Right ventricle myocardium inferior (tissue), 1 donor: ENCODE data around the gene SDK2. TPM values are rescaled to one million over a fixed set of nuclear protein-coding genes. Genes with fewer than 3 reads are reported as not detected.

Source experiments
- ATAC-seq: fragments of 200-7000 bp; cut with Tn5 transposase; one replicate; pipeline ENCODE4 v1.9.1; 2020; ENCODE audit warnings: mild to moderate bottlenecking, moderate library complexity
- DNase-seq: peaks from one replicate; pipeline ENCODE4 v3.0.0; 2021; ENCODE audit errors: missing footprints
- intact Hi-C: fragments of 100-400 bp; cut with DNase I; formaldehyde crosslinking; loops from one replicate; pipeline ENCODE4 v1.11.0; 2022
- total RNA-seq: library from RNA; stranded (reverse); fragmentation: NEBNext Ultra II Directional; extraction: Animal tissue kit (Norgen Biotek cat#: 25700); gene quantifications from one replicate; pipeline ENCODE4 v1.2.1, GENCODE V29; 2021
- donor health status: DM: no; HTN: yes; CAD: no; lungs with severe emphysema.

SDK2 gene
- total RNA-seq, 1 donor from 2014 or later, result 1.6 TPM

DNA sequence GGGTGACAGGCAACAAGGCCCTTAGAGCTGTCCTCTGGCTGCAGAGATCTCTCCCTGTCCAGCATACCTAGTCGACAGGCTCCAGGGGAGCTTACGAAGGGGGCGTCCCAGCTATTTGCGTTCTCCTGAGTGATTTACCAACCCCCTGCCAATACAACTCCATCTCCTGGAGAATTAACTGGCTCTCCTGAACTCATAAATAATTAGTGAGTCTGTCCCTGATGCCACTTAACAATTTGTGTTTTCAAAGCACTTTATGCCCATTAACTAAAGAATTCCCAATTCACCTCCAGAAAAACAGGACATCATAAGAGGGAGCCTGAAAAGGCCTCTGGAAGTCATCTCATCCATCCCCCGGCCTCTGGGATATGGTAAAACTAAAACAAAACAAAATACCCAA lies 26.7 kb downstream of the SDK2 start:
- ATAC-seq (no peak), DNase-seq (no peak)
- intact Hi-C loops, result no loop called here

GRCh38 chr17:73616873-73617404 lies 27.3 kb downstream of the SDK2 start:
- intact Hi-C loops, result no loop called here
- ATAC-seq (no peak), DNase-seq (no peak)

DNA sequence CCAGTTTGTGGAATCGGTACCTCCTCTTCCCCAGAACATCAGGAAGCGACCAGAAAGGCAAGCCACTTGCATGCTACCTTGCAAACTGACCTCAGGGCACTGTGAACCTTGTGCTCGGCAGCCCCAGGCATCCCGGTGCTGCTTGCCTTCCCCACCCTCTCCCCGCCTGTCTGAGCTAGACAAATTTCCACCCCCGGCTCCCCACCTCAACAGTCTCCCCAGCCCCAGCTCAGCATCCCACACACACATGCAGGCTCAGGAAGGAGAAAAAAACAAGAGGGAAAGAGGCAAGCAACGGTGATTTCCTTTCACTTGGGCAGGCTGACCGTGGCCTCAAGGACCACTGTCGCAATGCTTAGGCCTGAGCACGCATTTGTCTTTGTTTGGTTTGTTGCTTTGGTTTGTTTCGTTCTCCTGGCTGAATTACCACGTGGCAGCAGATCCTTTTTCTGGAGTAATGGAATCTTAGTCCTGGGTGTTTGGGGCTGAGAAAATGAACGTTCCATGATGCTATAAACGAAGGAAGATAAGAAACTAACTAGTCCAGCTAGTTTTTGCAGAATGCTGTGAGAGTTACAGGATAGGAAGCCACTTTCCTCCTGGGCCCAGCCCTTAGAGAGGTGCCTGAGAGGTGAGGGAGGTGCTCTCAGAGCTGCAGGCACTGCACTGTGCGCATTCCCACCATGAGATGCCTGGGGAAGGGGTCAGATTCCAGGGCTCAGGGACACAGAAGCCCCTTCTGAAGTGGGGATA lies 27.9 kb downstream of the SDK2 start:
- DNase-seq, result no peak
- intact Hi-C loops, result no loop called here
- no peak for ATAC-seq

DNA sequence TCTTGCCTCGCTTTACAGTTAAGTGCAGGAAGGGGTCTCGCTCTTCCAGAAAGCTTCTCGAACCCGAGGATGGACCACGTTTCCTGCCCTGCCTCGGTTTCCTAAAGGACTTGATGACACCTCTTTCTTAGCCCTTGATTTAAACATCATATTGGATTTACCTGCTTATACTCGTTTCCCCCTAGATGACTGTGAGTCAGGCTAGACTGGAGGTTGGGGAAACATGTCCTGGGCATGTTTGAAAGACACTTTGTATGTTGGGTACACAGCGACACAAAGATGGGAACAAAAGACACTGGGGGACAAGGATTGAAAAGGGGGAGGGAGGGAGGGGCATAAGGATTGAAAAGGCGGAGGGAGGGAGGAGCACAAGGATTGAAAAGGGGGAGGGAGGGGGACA lies 30.0 kb downstream of the SDK2 start:
- no peak for DNase-seq
- intact Hi-C loops, result no loop called here
- ATAC-seq, result no peak

DNA sequence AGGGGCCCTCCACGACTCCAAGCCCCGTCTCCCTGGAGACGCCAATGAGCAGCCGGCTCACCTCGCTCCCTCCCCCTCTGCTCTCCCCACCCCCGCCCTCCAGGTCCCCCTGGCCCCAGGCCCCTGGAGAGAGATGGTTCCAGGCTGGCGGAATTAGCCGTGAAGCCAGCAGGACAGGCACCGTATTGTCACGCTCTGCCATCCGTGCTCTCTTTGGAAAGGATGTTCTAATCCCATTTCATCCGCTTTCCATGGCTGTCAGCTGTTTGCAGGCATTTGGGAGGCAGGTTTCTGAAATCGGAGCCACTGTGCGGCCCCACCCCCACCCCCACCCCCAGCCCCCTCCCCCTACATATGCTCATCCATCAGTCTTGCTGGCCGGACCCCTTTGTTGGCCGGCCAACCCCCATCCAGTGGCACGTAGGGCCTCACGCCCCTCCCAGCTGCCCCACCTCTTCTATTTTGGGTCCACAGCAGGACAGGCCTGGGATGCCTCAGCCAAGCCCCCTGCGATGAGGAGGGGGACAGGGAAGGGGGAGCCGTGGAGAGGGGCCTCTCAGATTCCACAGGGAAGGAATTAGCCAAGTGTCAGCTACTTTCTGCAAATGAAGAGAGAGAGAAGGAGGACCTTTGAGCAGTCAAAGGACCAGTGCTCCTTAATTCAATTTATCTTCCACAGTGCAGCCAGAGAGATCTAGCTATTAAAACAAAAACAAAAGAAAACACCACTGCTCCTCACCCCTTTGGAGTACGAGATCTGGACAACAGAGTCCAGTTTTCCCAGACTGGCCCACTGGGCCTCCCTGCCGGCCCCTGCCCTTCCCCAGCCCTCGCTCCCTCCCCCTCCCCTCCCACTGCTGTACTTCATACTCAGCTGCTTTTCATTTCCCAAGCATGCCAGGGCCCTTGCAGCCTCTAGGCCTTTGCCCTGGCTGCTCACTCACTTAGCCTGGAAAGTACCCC lies 30.7 kb downstream of the SDK2 start:
- intact Hi-C loops, result no loop called here
- ATAC-seq, result no peak
- no peak for DNase-seq

- DNase-seq (no peak), ATAC-seq (no peak)
- intact Hi-C loops, result no loop called here
Measured at GRCh38 chr17:73612031-73612472, 32.2 kb downstream of the SDK2 start.

DNA sequence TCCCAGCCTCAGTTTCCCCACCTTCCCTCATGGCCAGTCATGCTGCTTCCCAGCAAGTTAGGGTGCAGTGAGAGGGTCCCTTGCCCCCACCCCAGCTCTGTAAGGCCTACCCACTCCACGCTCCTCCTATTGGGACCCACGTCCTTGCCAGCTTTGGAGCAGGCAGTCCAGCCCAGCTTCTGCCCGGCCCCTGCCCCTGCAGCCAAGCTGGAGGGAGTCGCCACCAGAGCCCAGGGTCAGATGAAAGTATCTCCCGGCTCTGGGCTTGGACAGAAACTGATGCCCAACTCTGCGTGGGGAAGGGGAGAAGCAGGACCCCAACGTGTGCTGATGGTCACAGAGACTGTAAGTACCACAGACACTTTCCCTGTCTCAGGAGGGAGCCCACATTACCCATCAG lies 32.6 kb downstream of the SDK2 start:
- no peak for ATAC-seq
- intact Hi-C loops, result no loop called here
- no peak for DNase-seq

DNA sequence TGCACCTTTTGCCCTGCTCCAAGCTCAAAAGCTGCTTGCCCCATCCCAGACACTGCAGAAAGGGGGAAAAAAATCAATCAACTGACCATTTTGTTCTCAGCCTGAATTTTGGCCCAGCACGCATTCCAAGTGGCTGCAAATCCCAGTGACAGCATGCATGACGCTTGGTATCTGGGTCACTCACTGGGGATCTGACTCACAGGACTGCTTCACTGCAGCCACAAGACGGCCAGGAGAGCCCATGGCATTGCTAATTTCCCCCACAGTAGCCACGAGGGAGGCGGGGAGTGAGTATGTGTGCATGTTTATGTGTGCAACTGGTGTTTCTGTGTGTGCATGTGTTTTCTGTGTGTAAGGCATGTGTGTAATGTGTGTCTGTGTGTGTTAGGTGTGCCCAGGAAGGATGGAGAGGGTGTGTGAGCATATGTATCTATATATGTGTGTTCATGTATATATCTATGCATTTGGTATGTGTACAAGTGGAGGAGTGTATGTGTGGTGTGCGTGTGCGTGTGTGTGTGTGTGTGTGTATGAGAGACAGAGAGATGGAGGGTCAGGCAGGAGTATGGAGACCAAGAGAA lies 33.8 kb downstream of the SDK2 start:
- intact Hi-C loops, result no loop called here
- ATAC-seq (no peak), DNase-seq (no peak)

- ATAC-seq (no peak), DNase-seq (no peak)
- intact Hi-C loops, result no loop called here
Measured at GRCh38 chr17:73609758-73610157, 34.5 kb downstream of the SDK2 start.

DNA sequence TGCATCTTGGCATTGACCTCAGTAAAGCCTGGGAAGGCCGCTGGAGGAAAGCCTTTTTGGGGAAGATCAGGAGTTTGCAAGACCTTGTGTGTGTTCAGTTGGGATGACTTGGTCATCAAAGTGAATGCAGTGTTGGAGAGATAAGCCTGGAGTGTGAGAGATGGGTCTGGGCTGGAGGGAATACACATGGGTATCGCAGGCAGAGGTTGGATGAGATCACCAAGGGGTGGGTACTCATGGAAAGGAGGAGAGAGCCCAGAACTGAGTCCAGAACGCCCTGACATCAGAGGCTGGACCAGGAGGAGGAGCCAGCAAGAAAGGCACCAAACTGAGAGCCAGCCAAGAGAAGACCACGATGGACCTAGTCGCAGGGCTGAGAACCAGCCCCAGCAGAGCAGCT lies 35.2 kb downstream of the SDK2 start:
- no peak for DNase-seq
- intact Hi-C loops, result no loop called here
- ATAC-seq, result no peak

DNA sequence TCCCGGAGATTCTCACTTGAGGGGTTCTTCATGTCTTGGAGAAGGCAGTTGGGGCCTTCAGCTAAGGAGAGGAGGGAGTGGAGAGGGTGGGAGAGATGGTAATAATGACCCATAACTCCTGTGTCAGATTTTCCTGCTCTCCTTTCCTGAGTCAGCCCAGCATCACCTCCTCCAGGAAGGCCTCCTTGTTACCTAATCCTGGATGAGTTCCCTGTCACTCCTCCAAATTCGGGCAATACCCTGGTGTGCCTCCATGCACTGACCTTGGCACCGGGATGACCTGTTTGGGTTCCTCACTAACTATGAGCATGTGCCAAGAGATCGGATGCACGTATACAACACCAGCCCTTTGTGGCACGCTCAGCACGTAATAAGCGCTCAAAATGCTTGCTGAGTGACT lies 38.8 kb downstream of the SDK2 start:
- DNase-seq, result no peak
- intact Hi-C loops, result no loop called here
- no peak for ATAC-seq

GRCh38 chr17:73604476-73604875 lies 39.8 kb downstream of the SDK2 start:
- no peak for ATAC-seq
- intact Hi-C loops, result no loop called here
- peak; percentile 56 for DNase-seq

DNA sequence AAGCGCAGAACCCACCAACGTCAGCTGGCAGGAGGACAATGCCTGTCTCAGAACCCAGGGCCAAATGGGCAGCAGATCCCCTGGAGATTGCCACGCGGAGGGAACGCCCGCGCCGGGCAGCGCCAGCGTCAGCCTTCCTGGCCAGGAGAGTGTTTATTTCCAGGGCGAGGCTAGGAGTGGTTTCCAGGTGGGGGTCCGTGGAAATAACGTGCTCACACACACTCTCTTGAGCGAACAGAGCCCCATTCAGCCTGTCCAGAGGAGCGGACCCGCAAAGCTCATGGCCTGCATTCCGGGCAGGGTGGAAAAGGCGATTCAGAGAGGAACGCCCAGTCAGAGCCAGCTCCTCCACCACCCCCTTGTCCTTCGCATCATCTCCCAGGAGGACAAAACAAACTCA lies 40.3 kb downstream of the SDK2 start:
- intact Hi-C loops, result no loop called here
- no peak for DNase-seq
- ATAC-seq, result no peak

DNA sequence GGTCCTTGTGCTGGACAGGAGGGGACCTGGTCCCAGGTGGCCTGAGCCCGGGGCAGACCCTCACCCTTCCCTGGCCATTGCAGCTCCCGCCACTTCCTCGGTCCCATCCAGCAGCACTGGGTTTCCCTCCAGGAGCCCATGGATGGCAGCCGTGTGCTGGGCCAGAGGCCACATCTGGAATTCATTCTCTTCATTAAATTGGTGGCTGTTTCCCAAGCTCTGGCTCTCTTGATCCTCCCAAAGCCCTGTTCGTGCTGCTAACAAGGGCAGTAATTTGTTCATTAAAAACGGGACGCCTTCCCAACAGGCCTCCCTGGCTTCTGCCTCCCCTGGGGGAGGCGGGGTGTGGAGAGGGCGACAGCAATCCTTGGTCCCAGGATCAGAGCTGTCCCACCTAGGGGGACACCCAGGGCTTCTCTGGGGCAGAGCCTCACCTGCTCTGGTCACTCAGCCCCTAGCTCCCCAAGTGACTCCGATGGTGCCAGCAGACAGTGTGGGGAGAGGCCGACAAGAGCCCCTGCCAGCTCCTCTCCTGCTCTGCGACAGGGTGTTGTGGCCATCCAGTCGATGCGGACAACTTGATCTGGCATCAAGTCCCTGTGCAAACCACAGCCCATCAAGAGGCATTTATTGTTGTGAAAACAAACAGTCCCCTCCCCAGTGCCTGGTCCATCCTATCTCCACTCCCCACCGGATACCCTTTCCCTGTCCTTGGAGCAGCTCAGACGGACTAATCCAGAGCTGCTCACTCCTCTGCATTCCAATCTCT lies 44.0 kb downstream of the SDK2 start:
- ATAC-seq (no peak), DNase-seq (peak; percentile 21)
- intact Hi-C loops, result no loop called here

DNA sequence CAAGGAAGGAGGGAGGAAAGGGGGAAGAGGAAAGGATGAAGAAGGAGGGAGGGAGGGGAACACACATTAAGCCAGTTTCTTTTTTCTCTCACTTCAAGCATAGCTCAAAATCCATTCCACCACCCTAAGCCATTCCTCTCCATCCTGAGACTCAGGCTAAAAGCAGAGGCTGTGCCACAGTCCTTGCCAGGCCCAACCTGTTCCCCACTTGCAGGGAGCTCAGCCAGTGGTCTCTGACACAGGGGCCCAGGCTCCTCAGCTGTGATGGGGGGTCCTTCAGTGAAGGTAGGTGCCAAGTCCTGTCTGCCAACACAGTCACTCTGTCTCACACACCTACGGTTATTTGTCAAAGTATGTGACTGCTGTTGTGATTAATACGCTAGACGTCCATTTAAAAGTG lies 44.6 kb downstream of the SDK2 start:
- ATAC-seq, result no peak
- intact Hi-C loops, result no loop called here
- no peak for DNase-seq

- no peak for ATAC-seq
- intact Hi-C loops, result no loop called here
- DNase-seq, result peak; percentile 60
Measured at GRCh38 chr17:73598212-73598611, 46.0 kb downstream of the SDK2 start.

GRCh38 chr17:73595931-73596330 lies 48.3 kb downstream of the SDK2 start:
- peak; percentile 54 for DNase-seq
- ATAC-seq, result peak; percentile 4
- intact Hi-C loops, result no loop called here

DNA sequence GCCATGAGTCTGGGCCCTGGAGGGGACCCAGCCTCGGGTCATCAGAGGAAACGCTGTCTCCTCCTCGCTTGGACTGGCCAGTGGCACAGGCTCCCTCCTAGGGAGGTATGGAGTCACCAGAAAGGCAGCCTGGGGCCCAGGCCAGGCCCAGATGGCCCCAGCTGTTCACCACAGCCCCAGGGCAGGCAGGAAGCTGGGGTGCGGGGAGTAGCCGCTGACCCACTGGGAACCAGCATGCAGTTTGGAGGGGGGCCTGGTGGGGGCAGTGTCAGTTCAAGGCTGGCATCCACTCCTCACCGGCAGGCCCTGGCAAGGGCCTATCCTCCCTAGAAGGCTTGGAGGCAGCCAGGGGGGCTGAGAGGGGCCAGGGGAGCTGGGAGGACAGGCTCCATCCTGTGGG lies 48.8 kb downstream of the SDK2 start:
- ATAC-seq (peak; percentile 90), DNase-seq (peak; percentile 76)
- intact Hi-C loops, result no loop called here

DNA sequence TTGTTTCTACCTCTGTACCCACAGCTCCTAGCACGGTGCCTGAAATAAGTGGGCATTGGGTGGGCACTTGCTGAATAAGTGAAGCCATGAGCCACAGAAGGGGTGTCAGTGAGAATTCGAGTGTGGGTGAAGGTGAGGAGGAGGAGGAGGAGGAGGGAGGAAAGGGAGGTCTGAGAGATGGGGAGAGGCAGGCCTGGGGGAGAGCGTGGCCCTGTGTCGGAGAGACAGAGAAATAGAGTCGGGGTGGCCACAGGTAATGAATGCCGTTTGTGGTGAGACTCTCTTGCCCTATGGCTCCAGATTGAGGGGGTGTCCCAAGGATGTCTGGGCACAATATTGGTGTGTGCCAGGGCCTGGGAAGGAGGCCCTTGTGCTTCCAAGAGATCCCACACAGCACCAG lies 49.2 kb downstream of the SDK2 start:
- no peak for ATAC-seq
- intact Hi-C loops, result no loop called here
- no peak for DNase-seq
